Heart left ventricle (tissue), 13 donors: Measurements from ENCODE around the gene TSHZ1.

Experiments
- CTCF ChIP-seq, 12 donors: fragments of 200-600 bp; sonication (generic) in 4 of 12; IDR thresholded peaks; one replicate each; pipeline versions ENCODE4 v1.5.0 to v1.8.0; 2018 to 2022; ENCODE audit warnings: antibody characterized with exemption in 12 of 12, mild to moderate bottlenecking in 5 of 12
- POLR2A ChIP-seq, 2 donors: fragments of 450-650 bp; IDR thresholded peaks; one replicate each; pipeline ENCODE4 v1.6.1; 2017; ENCODE audit warnings: antibody characterized with exemption in 2 of 2, mild to moderate bottlenecking in 2 of 2, moderate library complexity in 2 of 2
- donor health status: ischemic (EF 13 %, LVEDD 7.1; RV severe dilation, severe dysfunction).
- donor health status: DM: no; HTN: yes; CAD: no.
- donor health status: DM: no; HTN: no; CAD: no.
- donor health status: ischemic (EF 25% LVEDD 6.9; RV normal size, moderate dysfunction).
- donor health status: ischemic (EF 25% LVEDD 5.7; RV mildly dilated, moderate dysfunction).
- donor health status: ischemic (EF 35%, LVEDD 5.7; RV mildly dilated, moderate dysfunction).
- donor health status: nonischemic (EF 11% LVEDD 7.7; RV severe dilation, severe dysfunction).
- donor health status: DM: yes; HTN: yes; CAD: no.
- donor health status: PGD.
- donor health status: ischemic (EF 29% LVEDD 5.4; RV normal size, mild dysfunction).
- donor health status: nonischemic (EF 23%, LVEDD 6.1; RV moderate dilation, normal function).

GRCh38 chr18:75203416-75204268, 7.0 kb upstream of the TSHZ1 start:
- no peak for TF ChIP-seq POLR2A (IDR thresholded peaks at IDR 0.05)
- no peak for TF ChIP-seq CTCF (IDR thresholded peaks at IDR 0.05)
